RWPE1 (cell line): ENCODE measurements around the gene CYP26A1.

Experiments used
- CTCF ChIA-PET: fragments of 350-600 bp; sonication (Branson Sonifier 250); formaldehyde crosslinking; extraction: SDS; loops from one replicate; lab custom pipeline; 2021; lab: Yijun Ruan, JAX
- POLR2A ChIA-PET: fragments of 400-600 bp; formaldehyde crosslinking; extraction: SDS; loops from one replicate; lab custom pipeline; 2020; ENCODE audit warnings: antibody characterized with exemption; ENCODE audit not compliant: low non-redundant PET; lab: Yijun Ruan, JAX
- DNase-seq: peaks from one replicate; pipeline ENCODE4 v3.0.0; 2012; ENCODE audit warnings: low spot score
- H3K27ac ChIP-seq: fragments of 450-650 bp; 2 replicates; pipeline ENCODE4 v1.5.1; 2017
- CTCF ChIP-seq: fragments of 450-650 bp; conservative IDR thresholded peaks from 2 replicates; pipeline ENCODE4 v1.5.1; 2017; ENCODE audit warnings: low read depth, mild to moderate bottlenecking

CYP26A1 gene

DNA sequence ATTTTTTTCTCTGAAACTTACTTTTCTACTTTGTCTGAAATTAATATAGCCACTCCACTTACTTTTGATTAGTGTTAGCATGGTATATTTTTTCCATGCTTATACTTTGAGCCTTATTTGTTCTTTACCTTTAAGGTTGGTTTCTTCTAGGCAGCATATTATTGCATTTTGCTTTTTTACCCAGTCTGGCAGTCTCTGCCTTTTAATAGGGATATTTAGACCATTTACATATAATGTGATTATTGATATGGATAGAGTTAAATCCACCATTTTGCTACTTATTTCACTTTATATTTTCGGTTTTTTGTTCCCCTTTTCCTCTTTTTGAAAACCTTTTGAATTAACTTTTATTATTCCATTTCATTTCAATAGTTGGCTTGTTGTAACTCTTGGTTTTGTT lies 30.3 kb downstream of the CYP26A1 start:
- POLR2A ChIA-PET, result no interaction called here
- no peak for TF ChIP-seq CTCF
- CTCF ChIA-PET, result no interaction called here
- no peak overlapping the region for H3K27ac ChIP-seq
- DNase-seq, result no peak

- DNase-seq, result no peak
- POLR2A ChIA-PET, result no interaction called here
These were observed 33.0 kb downstream of the CYP26A1 start for GRCh38 chr10:93106631-93107072.

DNA sequence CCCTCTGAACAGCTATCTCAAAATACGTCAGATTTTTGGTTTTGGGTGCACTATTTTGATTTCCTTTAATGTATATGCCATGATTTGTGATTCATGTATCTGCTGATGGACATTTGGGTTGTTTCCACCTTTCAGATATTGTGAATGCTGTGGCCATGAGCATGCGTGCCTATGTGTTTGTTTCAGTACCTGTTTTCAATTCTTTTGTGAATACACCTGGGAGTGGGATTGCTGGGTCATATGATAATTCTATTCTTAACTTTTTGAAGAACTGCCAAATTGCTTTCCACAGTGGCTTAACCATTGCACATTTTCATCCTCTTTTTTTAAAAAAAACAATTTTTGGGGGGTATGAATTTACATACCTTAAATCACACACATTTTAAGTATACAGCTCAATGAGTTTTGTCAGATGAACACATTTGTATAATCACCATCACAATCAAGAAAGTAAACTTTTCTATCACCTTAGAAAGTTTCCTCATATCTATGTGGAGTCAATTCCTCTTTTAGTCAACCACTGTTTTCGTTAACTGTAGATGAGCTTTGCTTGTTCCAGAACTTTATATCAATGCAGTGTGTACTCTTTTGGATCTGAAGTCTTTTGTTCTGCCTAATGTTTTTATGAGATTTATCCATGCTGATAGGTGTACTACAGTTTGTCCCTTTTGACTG lies 36.9 kb downstream of the CYP26A1 start:
- ChIA-PET POLR2A (no interaction called here), CTCF (interaction anchor here (0.6 to 0.7 kb wide), 2 partner anchors 130 to 218 kb away, joined by 3 to 4 read pairs; no protein-coding TSS in a partner anchor)
- H3K27ac ChIP-seq, result no peak overlapping the region
- no peak for DNase-seq
- TF ChIP-seq CTCF, result no peak

More at GRCh38 chr10:93106631-93107072, 33.0 kb downstream of the CYP26A1 start:
- CTCF ChIA-PET, result no interaction called here
- H3K27ac ChIP-seq, result no peak overlapping the region
- TF ChIP-seq CTCF, result no peak

DNA sequence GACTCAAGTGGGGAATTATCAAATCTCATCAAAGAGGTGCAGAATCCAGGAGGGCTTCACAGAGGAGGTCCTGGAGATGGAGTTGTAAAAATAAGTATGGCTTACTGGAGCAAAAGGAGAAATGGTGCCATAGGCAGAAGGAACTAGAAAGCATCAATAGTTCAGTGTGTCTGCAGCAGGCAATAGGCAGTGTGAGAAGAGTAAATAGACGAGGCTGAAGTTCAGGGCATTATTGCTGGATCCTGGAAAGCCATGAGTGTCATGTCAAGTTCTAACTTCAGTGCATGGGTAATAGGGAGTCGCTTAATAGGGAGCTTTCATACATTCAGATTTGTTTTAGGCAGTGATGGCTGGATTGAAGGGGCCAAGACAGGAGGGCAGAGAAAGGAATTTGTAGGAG lies 39.3 kb downstream of the CYP26A1 start:
- DNase-seq, result no peak
- TF ChIP-seq CTCF, result no peak
- H3K27ac ChIP-seq, result no peak overlapping the region
- CTCF ChIA-PET, result no interaction called here
- POLR2A ChIA-PET, result interaction anchor here (0.6 kb wide), 1 partner anchor 95 kb away, joined by 3 read pairs; no protein-coding TSS in a partner anchor

GRCh38 chr10:93115661-93116383 lies 42.1 kb downstream of the CYP26A1 start:
- peak; percentile 76 for DNase-seq
- ChIA-PET POLR2A (no interaction called here), CTCF (interaction anchor here (0.5 to 2.5 kb wide), 28 partner anchors 8 to 237 kb away, joined by 3 to 9 read pairs (median 4); no protein-coding TSS in a partner anchor)
- no peak overlapping the region for H3K27ac ChIP-seq
- TF ChIP-seq CTCF, result 0 out of 2 replicates have a peak, but pooled peaks have one; percentile 19

DNA sequence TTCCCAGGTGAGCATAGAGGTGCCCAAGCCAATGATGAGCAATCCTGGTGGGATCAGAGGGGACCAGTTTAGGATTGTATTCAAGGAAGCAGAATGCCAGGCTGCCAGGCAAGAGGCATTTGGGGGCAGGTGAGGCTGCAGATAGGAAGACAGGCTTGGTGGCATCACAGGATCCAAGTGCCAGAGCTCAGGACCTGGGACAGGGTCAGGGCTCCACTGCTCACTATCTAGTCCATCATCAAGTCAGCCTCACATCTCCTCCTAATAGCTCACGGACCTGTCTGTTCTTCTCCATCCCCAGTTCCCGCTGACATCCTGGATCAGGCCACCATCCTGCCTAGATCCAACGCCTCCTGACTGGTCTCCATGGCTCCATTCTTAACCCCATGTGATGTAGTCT lies 47.6 kb downstream of the CYP26A1 start:
- CTCF ChIA-PET, result interaction anchor here (0.6 kb wide), 1 partner anchor 236 kb away, joined by 3 read pairs; no protein-coding TSS in a partner anchor
- H3K27ac ChIP-seq, result no peak overlapping the region
- POLR2A ChIA-PET, result no interaction called here
- no peak for TF ChIP-seq CTCF
- no peak for DNase-seq
